Measurements from ENCODE around the gene MYO5C. TPM values are rescaled to one million over a fixed set of nuclear protein-coding genes. Genes with fewer than 3 reads are reported as not detected.
"Not testable (repeated sequence)": the region's sequence is repeated elsewhere in the genome, so short reads cannot be mapped to it uniquely, and the experiment has no call there.

The MYO5C gene
- total RNA-seq, 1 donor from 2014 or later: 10.3 TPM

GRCh38 chr15:52290329-52290728, 5.3 kb downstream of the MYO5C start:
- Histone ChIP-seq H3K27ac (peak overlapping the region; percentile 56), H3K4me1 (peaks cover 12% of the 10 kb centered on the region)
- DNase-seq (ENCODE audit: extremely low spot score in 2 of 2): no peak

GRCh38 chr15:52289629-52290081, 5.9 kb downstream of the MYO5C start:
- H3K9me3 ChIP-seq: no peaks in the 10 kb centered on the region
- H3K36me3 ChIP-seq: no peaks in the 10 kb centered on the region
- no peak for TF ChIP-seq POLR2A (IDR thresholded peaks at IDR 0.05)
- TF ChIP-seq CTCF (IDR thresholded peaks at IDR 0.05): no peak
- peak in 1 of 2 donors; percentile 75 for TF ChIP-seq POLR2AphosphoS5 (IDR thresholded peaks at IDR 0.05; ENCODE audit: insufficient read depth in 1 of 2, low read depth in 1 of 2)
- no peak overlapping the region for H3K4me3 ChIP-seq
- peak overlapping the region; percentile 56 for H3K27ac ChIP-seq
- intact Hi-C loops (cut with DNase I): no loop called here
- DNase-seq (ENCODE audit: extremely low spot score in 2 of 2): peak in 1 of 2 donors; percentile 62
- no peaks in the 10 kb centered on the region for H3K27me3 ChIP-seq
- H3K4me1 ChIP-seq: peaks cover 6% of the 10 kb centered on the region

More at GRCh38 chr15:52290329-52290728, 5.3 kb downstream of the MYO5C start:
- no peak overlapping the region for H3K4me3 ChIP-seq
- no peaks in the 10 kb centered on the region for H3K27me3 ChIP-seq
- no peak for TF ChIP-seq POLR2AphosphoS5 (IDR thresholded peaks at IDR 0.05; ENCODE audit: insufficient read depth in 1 of 2, low read depth in 1 of 2)
- TF ChIP-seq POLR2A (IDR thresholded peaks at IDR 0.05): no peak
- TF ChIP-seq CTCF (IDR thresholded peaks at IDR 0.05): no peak
- no peaks in the 10 kb centered on the region for H3K9me3 ChIP-seq
- H3K36me3 ChIP-seq: no peaks in the 10 kb centered on the region
- intact Hi-C loops (cut with DNase I): no loop called here

GRCh38 chr15:52288986-52289385, 6.6 kb downstream of the MYO5C start:
- Histone ChIP-seq H3K36me3 (no peaks in the 10 kb centered on the region), H3K4me1 (peaks cover 6% of the 10 kb centered on the region), H3K27me3 (no peaks in the 10 kb centered on the region), H3K4me3 (no peak overlapping the region), H3K9me3 (no peaks in the 10 kb centered on the region), H3K27ac (peak overlapping the region; percentile 56)
- intact Hi-C loops (cut with DNase I): no loop called here
- DNase-seq (ENCODE audit: extremely low spot score in 2 of 2): peak in 1 of 2 donors; percentile 71
- TF ChIP-seq POLR2A (IDR thresholded peaks at IDR 0.05): no peak
- no peak for TF ChIP-seq CTCF (IDR thresholded peaks at IDR 0.05)
- no peak for TF ChIP-seq POLR2AphosphoS5 (IDR thresholded peaks at IDR 0.05; ENCODE audit: insufficient read depth in 1 of 2, low read depth in 1 of 2)

GRCh38 chr15:52288051-52288942, 7.3 kb downstream of the MYO5C start:
- DNase-seq (ENCODE audit: extremely low spot score in 2 of 2): peak in 1 of 2 donors; percentile 49
- Histone ChIP-seq H3K27me3 (no peaks in the 10 kb centered on the region), H3K4me3 (no peak overlapping the region), H3K36me3 (no peaks in the 10 kb centered on the region), H3K4me1 (peaks cover 6% of the 10 kb centered on the region), H3K27ac (peak overlapping the region; percentile 56), H3K9me3 (no peaks in the 10 kb centered on the region)
- intact Hi-C loops (cut with DNase I): no loop called here
- TF ChIP-seq POLR2AphosphoS5 (IDR thresholded peaks at IDR 0.05; ENCODE audit: insufficient read depth in 1 of 2, low read depth in 1 of 2) (peak in 1 of 2 donors; percentile 56), POLR2A (IDR thresholded peaks at IDR 0.05) (no peak), CTCF (IDR thresholded peaks at IDR 0.05) (no peak)

GRCh38 chr15:52287114-52287513, 8.5 kb downstream of the MYO5C start:
- Histone ChIP-seq H3K9me3 (no peaks in the 10 kb centered on the region), H3K27me3 (no peaks in the 10 kb centered on the region), H3K27ac (no peak overlapping the region), H3K4me3 (no peak overlapping the region), H3K36me3 (no peaks in the 10 kb centered on the region), H3K4me1 (peaks cover 6% of the 10 kb centered on the region)
- DNase-seq (ENCODE audit: extremely low spot score in 2 of 2): peak in 1 of 2 donors; percentile 42
- intact Hi-C loops (cut with DNase I): no loop called here
- no peak for TF ChIP-seq POLR2AphosphoS5 (IDR thresholded peaks at IDR 0.05; ENCODE audit: insufficient read depth in 1 of 2, low read depth in 1 of 2)
- TF ChIP-seq POLR2A (IDR thresholded peaks at IDR 0.05): no peak
- no peak for TF ChIP-seq CTCF (IDR thresholded peaks at IDR 0.05)

GRCh38 chr15:52285941-52286340, 9.7 kb downstream of the MYO5C start:
- H3K4me1 ChIP-seq, H3K4me3 ChIP-seq: not testable (repeated sequence)

More at GRCh38 chr15:52285941-52286340, 9.7 kb downstream of the MYO5C start:
- H3K27ac ChIP-seq; intact Hi-C loops (cut with DNase I); DNase-seq (ENCODE audit: extremely low spot score in 2 of 2); H3K9me3 ChIP-seq; H3K36me3 ChIP-seq; H3K27me3 ChIP-seq: not testable (repeated sequence)

All from vagina (tissue), 2 donors.